HepG2 (cell line): Measurements from ENCODE around the gene HSDL1. TPM values are rescaled to one million over a fixed set of nuclear protein-coding genes. Genes with fewer than 3 reads are reported as not detected.

Experiments
- ATF7 ChIP-seq, 2 experiments: fragments of 450-650 bp in 1 of 2; sonication (generic) in 1 of 2; formaldehyde crosslinking in 1 of 2; IDR thresholded peaks; 2 replicates each; pipeline versions ENCODE4 v1.4.0 to v1.6.1; 2016 to 2020; ENCODE audit warnings: antibody characterized with exemption in 1 of 2, mild to moderate bottlenecking in 1 of 2, missing genetic modification reagents in 1 of 2
- HOXA5 ChIP-seq: sonication (generic); formaldehyde crosslinking; IDR thresholded peaks from 2 replicates; pipeline ENCODE4 v1.4.0; 2020; ENCODE audit warnings: missing genetic modification reagents
- KLF11 ChIP-seq: IDR thresholded peaks from 2 replicates; pipeline ENCODE4 v1.6.1; 2016; ENCODE audit warnings: missing compliant biosample characterization
- MAZ ChIP-seq, 2 experiments: sonication (generic) in 1 of 2; formaldehyde crosslinking in 1 of 2; IDR thresholded peaks; 2 replicates each; pipeline versions ENCODE4 v1.5.0 to v1.6.1; 2012 to 2020; ENCODE audit warnings: low read depth in 2 of 2, mild to moderate bottlenecking in 2 of 2, borderline replicate concordance in 1 of 2, improper control_type of control experiment in 1 of 2, low read length in 1 of 2, missing genetic modification reagents in 1 of 2, moderate library complexity in 1 of 2
- MIER2 ChIP-seq: IDR thresholded peaks from 2 replicates; pipeline ENCODE4 v1.6.1; 2016; ENCODE audit warnings: missing biosample characterization, missing genetic modification reagents
- NCOA5 ChIP-seq: sonication (generic); formaldehyde crosslinking; IDR thresholded peaks from 2 replicates; pipeline ENCODE4 v1.4.0; 2020; ENCODE audit warnings: missing genetic modification reagents
- NFAT5 ChIP-seq: sonication (generic); formaldehyde crosslinking; IDR thresholded peaks from 2 replicates; pipeline ENCODE4 v1.4.0; 2020; ENCODE audit warnings: missing genetic modification reagents
- ONECUT2 ChIP-seq: sonication (generic); formaldehyde crosslinking; IDR thresholded peaks from 2 replicates; pipeline ENCODE4 v1.4.0; 2020; ENCODE audit warnings: missing genetic modification reagents
- RFXAP ChIP-seq: sonication (generic); formaldehyde crosslinking; IDR thresholded peaks from 2 replicates; pipeline ENCODE4 v1.4.0; 2020; ENCODE audit warnings: missing genetic modification reagents, borderline replicate concordance
- SIX4 ChIP-seq: sonication (generic); formaldehyde crosslinking; IDR thresholded peaks from 2 replicates; pipeline ENCODE4 v1.4.0; 2020; ENCODE audit warnings: missing genetic modification reagents
- TBX2 ChIP-seq: sonication (generic); formaldehyde crosslinking; IDR thresholded peaks from 2 replicates; pipeline ENCODE4 v1.5.0; 2020; ENCODE audit warnings: missing genetic modification reagents, mild to moderate bottlenecking, borderline replicate concordance
- ZBTB8A ChIP-seq: sonication (generic); formaldehyde crosslinking; IDR thresholded peaks from 2 replicates; pipeline ENCODE4 v1.4.0; 2020; ENCODE audit warnings: mild to moderate bottlenecking, low read depth, missing genetic modification reagents, borderline replicate concordance
- ZNF547 ChIP-seq: sonication (generic); formaldehyde crosslinking; IDR thresholded peaks from 2 replicates; pipeline ENCODE4 v1.5.1; 2020; ENCODE audit warnings: mild to moderate bottlenecking, missing genetic modification reagents
- ZNF766 ChIP-seq: sonication (generic); formaldehyde crosslinking; IDR thresholded peaks from 2 replicates; pipeline ENCODE4 v1.5.0; 2020; ENCODE audit warnings: missing genetic modification reagents, borderline replicate concordance
- ZNF780A ChIP-seq: sonication (generic); formaldehyde crosslinking; IDR thresholded peaks from 2 replicates; pipeline ENCODE4 v1.8.0; 2022; ENCODE audit warnings: mild to moderate bottlenecking, missing genetic modification reagents, moderate library complexity
- polyA plus RNA-seq, 8 experiments: library from polyadenylated mRNA; depleted of rRNA in 3 of 8; stranded (reverse) in 7 of 8; unstranded in 1 of 8; fragments of >200 nt; fragmentation: Illumina TruSeq in 4 of 8; extraction: Trizol in 4 of 8; gene quantifications; 2 replicates each; pipeline versions ENCODE4 v1.2.1 to v1.2.3, GENCODE V29; 2011 to 2016; ENCODE audit warnings: low read depth in 4 of 8, missing spikeins in 1 of 8, mixed read lengths in 1 of 8; ENCODE audit not compliant: insufficient read depth in 1 of 8
- total RNA-seq, 5 experiments: library from RNA; depleted of rRNA; stranded (reverse); fragments of >200 nt; fragmentation: Illumina TruSeq; extraction: Trizol; gene quantifications; 2 replicates each; pipeline ENCODE4 v1.2.3, GENCODE V29; 2016; ENCODE audit warnings: low read depth in 1 of 5
- TF ChIP-seq, protein P1 (sequence below): sonication (generic); formaldehyde crosslinking; IDR thresholded peaks from 2 replicates; pipeline ENCODE4 v1.8.1; 2022; ENCODE audit warnings: low read depth, mild to moderate bottlenecking, missing genetic modification reagents
- TF ChIP-seq, protein P2 (sequence below): sonication (generic); formaldehyde crosslinking; IDR thresholded peaks from 2 replicates; pipeline ENCODE4 v1.4.0; 2020; ENCODE audit warnings: mild to moderate bottlenecking, missing genetic modification reagents
- TF ChIP-seq, protein P3 (sequence below): sonication (generic); formaldehyde crosslinking; IDR thresholded peaks from 2 replicates; pipeline ENCODE4 v1.8.1; 2023; ENCODE audit warnings: mild to moderate bottlenecking, missing genetic modification reagents

HSDL1 gene
- total and polyA plus RNA-seq, 2 of the 13 experiments (the other 11 are each of a cell fraction or from before 2014, with no cell fraction given): 49.2 to 49.7 TPM

DNA sequence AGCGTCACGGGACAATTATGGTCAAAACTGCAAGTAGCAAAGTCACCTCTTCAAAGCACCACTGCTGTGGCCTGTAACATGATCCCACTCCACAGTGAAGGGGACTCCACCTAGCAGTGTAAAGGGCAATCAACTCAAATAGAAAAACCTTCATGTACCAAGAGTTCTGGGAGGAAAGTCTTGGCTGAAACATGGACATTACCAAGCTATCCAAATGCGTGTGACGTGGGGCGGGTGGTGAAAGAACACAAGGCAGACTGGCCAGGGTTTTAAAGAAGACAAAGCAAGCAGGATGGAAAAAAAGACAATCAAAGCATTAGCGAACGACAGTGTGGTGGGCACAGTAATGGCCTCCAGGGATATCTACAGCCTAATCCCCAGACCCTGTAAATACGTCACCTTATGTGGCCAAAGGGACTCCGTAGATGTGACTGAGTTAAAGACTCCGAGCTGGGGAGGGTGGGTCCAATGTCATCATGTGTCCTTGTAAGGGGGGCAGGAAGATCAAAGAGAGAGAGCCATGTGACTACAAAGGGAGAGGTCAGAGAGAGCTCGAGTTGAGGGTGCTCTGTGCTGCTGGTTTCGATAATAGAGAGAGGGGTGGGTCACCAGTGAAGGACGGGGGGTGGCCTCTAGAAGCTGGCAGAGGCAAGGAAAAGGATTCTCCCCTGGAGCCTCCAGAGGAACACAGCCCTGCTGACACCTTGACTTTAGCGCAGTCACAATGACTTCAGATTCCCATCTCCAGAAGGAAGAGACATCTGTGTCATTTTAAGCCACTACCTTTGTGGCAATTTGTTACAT is 6.0 kb downstream of the HSDL1 start (continued):
- TF ChIP-seq MAZ (IDR thresholded peaks at IDR 0.05; ENCODE audit: borderline replicate concordance, low read depth, low read length): peak; percentile 59
- peak; percentile 77 for TF ChIP-seq MAZ (CRISPR knock-in tag; IDR thresholded peaks at IDR 0.05; ENCODE audit: low read depth)
- TF ChIP-seq ZBTB8A (CRISPR knock-in tag): no peak
- no peak for TF ChIP-seq NFAT5
- peak; percentile 82 for TF ChIP-seq HOXA5 (CRISPR knock-in tag)
- peak; percentile 38; the same call in 1 of the 2 replicates for TF ChIP-seq ATF7 (IDR thresholded peaks at IDR 0.05)
- TF ChIP-seq ATF7 (CRISPR knock-in tag; IDR thresholded peaks at IDR 0.05): peak; percentile 63; the same call in 1 of the 2 replicates
- no peak for TF ChIP-seq ZNF766
- TF ChIP-seq, protein P1, sequence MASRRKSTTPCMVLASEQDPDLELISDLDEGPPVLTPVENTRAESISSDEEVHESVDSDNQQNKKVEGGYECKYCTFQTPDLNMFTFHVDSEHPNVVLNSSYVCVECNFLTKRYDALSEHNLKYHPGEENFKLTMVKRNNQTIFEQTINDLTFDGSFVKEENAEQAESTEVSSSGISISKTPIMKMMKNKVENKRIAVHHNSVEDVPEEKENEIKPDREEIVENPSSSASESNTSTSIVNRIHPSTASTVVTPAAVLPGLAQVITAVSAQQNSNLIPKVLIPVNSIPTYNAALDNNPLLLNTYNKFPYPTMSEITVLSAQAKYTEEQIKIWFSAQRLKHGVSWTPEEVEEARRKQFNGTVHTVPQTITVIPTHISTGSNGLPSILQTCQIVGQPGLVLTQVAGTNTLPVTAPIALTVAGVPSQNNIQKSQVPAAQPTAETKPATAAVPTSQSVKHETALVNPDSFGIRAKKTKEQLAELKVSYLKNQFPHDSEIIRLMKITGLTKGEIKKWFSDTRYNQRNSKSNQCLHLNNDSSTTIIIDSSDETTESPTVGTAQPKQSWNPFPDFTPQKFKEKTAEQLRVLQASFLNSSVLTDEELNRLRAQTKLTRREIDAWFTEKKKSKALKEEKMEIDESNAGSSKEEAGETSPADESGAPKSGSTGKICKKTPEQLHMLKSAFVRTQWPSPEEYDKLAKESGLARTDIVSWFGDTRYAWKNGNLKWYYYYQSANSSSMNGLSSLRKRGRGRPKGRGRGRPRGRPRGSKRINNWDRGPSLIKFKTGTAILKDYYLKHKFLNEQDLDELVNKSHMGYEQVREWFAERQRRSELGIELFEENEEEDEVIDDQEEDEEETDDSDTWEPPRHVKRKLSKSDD (CRISPR knock-in tag): 0 out of 2 replicates have a peak, but pooled peaks have one; percentile 40
- TF ChIP-seq KLF11 (CRISPR knock-in tag): peak; percentile 58; the same call in 1 of the 2 replicates
- TF ChIP-seq ZNF780A: no peak
- TF ChIP-seq, protein P2, sequence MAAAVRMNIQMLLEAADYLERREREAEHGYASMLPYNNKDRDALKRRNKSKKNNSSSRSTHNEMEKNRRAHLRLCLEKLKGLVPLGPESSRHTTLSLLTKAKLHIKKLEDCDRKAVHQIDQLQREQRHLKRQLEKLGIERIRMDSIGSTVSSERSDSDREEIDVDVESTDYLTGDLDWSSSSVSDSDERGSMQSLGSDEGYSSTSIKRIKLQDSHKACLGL (CRISPR knock-in tag): no peak
- TF ChIP-seq ZNF547: peak; percentile 77; the same call in 1 of the 2 replicates
- TF ChIP-seq ONECUT2 (CRISPR knock-in tag): no peak
- TF ChIP-seq SIX4 (CRISPR knock-in tag): peak; percentile 100
- peak; percentile 76; the same call in 1 of the 2 replicates for TF ChIP-seq RFXAP (CRISPR knock-in tag)
- peak; percentile 71; the same call in 1 of the 2 replicates for TF ChIP-seq TBX2 (CRISPR knock-in tag)
- TF ChIP-seq, protein P3, sequence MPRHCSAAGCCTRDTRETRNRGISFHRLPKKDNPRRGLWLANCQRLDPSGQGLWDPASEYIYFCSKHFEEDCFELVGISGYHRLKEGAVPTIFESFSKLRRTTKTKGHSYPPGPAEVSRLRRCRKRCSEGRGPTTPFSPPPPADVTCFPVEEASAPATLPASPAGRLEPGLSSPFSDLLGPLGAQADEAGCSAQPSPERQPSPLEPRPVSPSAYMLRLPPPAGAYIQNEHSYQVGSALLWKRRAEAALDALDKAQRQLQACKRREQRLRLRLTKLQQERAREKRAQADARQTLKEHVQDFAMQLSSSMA (CRISPR knock-in tag): no peak
- peak; percentile 42; the same call in 1 of the 2 replicates for TF ChIP-seq MIER2 (CRISPR knock-in tag)
- TF ChIP-seq NCOA5: no peak
